Colonic mucosa (tissue), 4 donors: Measurements from ENCODE around the gene MYPOP. TPM values are rescaled to one million over a fixed set of nuclear protein-coding genes. Genes with fewer than 3 reads are reported as not detected.
A peak's percentile ranks its signal among the peaks of the same experiment; 100 is the strongest.

Experiments
- DNase-seq: peaks from one replicate; pipeline ENCODE4 v3.0.0-alpha.2; 2020
- H3K27ac ChIP-seq: fragments of 200-600 bp; one replicate; pipeline ENCODE4 v1.8.0; 2021
- H3K27me3 ChIP-seq: fragments of 200-600 bp; one replicate; pipeline ENCODE4 v1.8.0; 2021
- H3K36me3 ChIP-seq: fragments of 200-600 bp; one replicate; pipeline ENCODE4 v1.8.0; 2021
- H3K4me1 ChIP-seq: fragments of 200-600 bp; one replicate; pipeline ENCODE4 v1.8.0; 2021; ENCODE audit warnings: mild to moderate bottlenecking
- H3K4me3 ChIP-seq: fragments of 200-600 bp; one replicate; pipeline ENCODE4 v1.8.0; 2021
- H3K9ac ChIP-seq, 2 donors: one replicate each; pipeline ENCODE4 v1.7.0; 2013; ENCODE audit warnings: control low read depth in 2 of 2, low read depth in 2 of 2, low read length in 2 of 2
- H3K9me3 ChIP-seq: fragments of 200-600 bp; one replicate; pipeline ENCODE4 v1.8.0; 2021
- intact Hi-C: fragments of 100-400 bp; cut with DNase I; formaldehyde crosslinking; loops from one replicate; pipeline ENCODE4 v1.14.1; 2022
- total RNA-seq, 2 donors: library from RNA; stranded (reverse); fragmentation: NEBNext Ultra II Directional in 1 of 2; extraction: Animal tissue kit (Norgen Biotek cat#: 25700) in 1 of 2; gene quantifications; one replicate each; pipeline ENCODE4 v1.2.1, GENCODE V29; 2021
- TF ChIP-seq, protein P1 (sequence below): fragments of 200-600 bp; IDR thresholded peaks from one replicate; pipeline ENCODE4 v1.8.0; 2022; ENCODE audit warnings: antibody characterized with exemption, mild to moderate bottlenecking
- donor health status: healthy.
- donor health status: DM: no; HTN: no; CAD: no.
- donor health status: DM: no; HTN: no; CAD: no.

MYPOP gene
- total RNA-seq, 2 donors from 2014 or later: 8.9 to 9.0 TPM

DNA sequence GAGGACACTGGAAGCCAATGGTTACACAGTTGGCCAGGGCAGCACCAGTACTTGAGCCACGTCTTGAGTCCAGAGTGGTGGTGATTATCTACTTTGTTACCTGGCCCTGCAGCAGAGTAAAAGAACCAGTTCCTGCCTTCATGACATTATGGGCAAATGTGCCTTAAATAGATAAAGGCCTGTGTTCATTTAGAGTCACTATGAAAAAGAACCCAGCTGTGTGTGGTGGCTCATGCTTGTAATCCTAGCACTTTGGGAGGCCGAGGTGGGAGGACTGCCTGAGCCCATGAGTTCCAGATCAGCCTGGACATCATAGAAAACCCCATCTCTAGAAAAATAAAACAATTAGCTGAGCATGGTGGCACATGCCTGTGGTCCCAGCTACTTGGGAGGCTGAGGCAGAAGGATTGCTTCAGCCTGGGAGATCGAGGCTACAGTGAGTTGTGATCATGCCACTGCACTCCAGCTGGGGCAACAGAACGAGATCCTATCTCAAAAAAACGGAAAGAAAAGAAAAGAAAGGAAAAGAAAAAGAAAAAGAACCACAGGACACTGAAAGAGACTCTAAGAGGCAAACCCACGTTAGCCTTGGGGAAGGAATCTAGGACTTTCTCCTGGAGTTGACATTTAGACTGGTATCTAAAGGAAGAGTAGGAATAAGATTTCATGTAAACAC lies 13.1 kb downstream of the MYPOP start:
- H3K4me1 ChIP-seq: peaks cover 14% of the 10 kb centered on the region

DNA sequence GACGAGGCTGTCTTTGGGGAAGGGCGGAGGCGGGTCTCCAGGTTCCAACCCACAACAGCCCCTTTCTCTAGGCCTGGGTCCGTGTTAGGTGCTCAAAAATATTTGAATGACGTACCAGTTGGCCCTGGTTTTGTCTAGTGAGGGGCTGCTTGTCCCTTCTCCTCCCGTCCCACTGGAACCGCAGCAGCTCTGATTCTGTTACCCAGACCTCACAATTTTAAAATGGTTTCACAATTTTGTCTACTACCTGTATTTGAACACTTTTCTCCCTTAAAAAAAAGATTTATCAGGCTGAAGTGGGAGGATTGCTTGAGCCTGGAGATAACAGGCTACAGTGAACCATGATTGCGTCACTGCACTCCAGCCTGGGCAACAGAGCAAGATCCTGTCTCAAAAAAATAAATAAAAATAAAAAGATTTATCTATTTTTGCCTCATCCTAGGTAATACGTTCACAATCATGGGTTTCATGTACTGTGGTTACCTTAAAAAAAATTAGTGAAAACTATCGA lies 15.2 kb downstream of the MYPOP start:
- no peak for DNase-seq
- TF ChIP-seq, protein P1, sequence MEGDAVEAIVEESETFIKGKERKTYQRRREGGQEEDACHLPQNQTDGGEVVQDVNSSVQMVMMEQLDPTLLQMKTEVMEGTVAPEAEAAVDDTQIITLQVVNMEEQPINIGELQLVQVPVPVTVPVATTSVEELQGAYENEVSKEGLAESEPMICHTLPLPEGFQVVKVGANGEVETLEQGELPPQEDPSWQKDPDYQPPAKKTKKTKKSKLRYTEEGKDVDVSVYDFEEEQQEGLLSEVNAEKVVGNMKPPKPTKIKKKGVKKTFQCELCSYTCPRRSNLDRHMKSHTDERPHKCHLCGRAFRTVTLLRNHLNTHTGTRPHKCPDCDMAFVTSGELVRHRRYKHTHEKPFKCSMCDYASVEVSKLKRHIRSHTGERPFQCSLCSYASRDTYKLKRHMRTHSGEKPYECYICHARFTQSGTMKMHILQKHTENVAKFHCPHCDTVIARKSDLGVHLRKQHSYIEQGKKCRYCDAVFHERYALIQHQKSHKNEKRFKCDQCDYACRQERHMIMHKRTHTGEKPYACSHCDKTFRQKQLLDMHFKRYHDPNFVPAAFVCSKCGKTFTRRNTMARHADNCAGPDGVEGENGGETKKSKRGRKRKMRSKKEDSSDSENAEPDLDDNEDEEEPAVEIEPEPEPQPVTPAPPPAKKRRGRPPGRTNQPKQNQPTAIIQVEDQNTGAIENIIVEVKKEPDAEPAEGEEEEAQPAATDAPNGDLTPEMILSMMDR: no peak
- H3K4me3 ChIP-seq: peak overlapping the region; percentile 89
- peaks cover 21% of the 10 kb centered on the region for H3K4me1 ChIP-seq
- intact Hi-C loops: loop anchor here (10.0 kb wide), 1 partner anchor 72 kb away; the partner anchor contains the start of gene RSPH6A
- no peaks in the 10 kb centered on the region for H3K27me3 ChIP-seq
- H3K27ac ChIP-seq: peak overlapping the region; percentile 89
- no peaks in the 10 kb centered on the region for H3K9me3 ChIP-seq
- H3K36me3 ChIP-seq: no peaks in the 10 kb centered on the region
- H3K9ac ChIP-seq: peak overlapping the region; percentile 76 to 89

More for the DNA sequence above, 13.1 kb downstream of the MYPOP start:
- no peaks in the 10 kb centered on the region for H3K36me3 ChIP-seq
- no peak overlapping the region for H3K9ac ChIP-seq
- intact Hi-C loops: loop anchor here (10.0 kb wide), 1 partner anchor 75 kb away; the partner anchor contains the start of gene RSPH6A
- no peak for DNase-seq
- no peaks in the 10 kb centered on the region for H3K9me3 ChIP-seq
- H3K4me3 ChIP-seq: no peak overlapping the region
- no peaks in the 10 kb centered on the region for H3K27me3 ChIP-seq
- no peak overlapping the region for H3K27ac ChIP-seq
- TF ChIP-seq, protein P1: no peak

DNA sequence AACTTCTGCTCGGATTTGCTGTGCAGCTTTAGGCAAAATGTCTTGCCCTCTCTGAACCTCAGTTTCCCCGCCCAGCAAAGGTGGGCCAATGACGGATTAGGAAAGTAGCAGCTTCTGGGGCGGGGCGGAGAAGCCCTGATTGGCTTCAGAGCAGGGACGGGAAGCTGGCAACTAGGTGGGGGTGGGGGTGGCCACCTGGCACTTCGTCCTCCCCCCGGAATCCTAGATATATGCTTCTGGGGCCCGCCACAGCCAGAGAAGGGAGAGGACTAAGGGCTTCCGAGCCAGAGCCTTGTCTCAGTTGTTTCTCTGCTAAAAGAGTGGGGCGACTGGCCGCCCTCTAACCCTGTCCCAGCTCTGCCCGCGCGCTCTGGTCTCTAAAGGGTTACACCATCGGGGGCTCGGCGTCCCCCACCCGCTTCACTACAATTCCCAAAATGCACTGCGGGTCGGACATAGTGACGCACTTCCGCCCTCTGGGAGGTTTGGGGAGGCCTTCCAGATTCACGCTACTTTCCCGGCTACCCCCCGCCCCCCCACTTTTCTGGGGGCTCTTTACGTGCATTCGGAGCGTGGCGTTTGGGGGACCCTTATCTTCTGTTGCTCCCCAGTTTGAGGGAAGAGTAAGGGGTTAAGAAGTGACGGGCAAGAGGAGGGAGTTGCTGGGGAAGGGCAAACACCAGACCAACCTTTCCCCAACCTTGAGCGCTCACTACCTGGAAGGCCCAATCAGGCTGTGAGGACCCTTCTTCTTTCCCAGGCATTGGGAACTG lies 15.8 kb downstream of the MYPOP start:
- TF ChIP-seq, protein P1: no peak
- Histone ChIP-seq H3K9ac (peak overlapping the region; percentile 76 to 89), H3K4me3 (peak overlapping the region; percentile 89), H3K27ac (peak overlapping the region; percentile 89), H3K4me1 (peaks cover 21% of the 10 kb centered on the region), H3K36me3 (no peaks in the 10 kb centered on the region), H3K9me3 (no peaks in the 10 kb centered on the region), H3K27me3 (no peaks in the 10 kb centered on the region)
- DNase-seq: peak; percentile 95
- intact Hi-C loops: loop anchor here (10.0 kb wide), 1 partner anchor 72 kb away; the partner anchor contains the start of gene RSPH6A

DNA sequence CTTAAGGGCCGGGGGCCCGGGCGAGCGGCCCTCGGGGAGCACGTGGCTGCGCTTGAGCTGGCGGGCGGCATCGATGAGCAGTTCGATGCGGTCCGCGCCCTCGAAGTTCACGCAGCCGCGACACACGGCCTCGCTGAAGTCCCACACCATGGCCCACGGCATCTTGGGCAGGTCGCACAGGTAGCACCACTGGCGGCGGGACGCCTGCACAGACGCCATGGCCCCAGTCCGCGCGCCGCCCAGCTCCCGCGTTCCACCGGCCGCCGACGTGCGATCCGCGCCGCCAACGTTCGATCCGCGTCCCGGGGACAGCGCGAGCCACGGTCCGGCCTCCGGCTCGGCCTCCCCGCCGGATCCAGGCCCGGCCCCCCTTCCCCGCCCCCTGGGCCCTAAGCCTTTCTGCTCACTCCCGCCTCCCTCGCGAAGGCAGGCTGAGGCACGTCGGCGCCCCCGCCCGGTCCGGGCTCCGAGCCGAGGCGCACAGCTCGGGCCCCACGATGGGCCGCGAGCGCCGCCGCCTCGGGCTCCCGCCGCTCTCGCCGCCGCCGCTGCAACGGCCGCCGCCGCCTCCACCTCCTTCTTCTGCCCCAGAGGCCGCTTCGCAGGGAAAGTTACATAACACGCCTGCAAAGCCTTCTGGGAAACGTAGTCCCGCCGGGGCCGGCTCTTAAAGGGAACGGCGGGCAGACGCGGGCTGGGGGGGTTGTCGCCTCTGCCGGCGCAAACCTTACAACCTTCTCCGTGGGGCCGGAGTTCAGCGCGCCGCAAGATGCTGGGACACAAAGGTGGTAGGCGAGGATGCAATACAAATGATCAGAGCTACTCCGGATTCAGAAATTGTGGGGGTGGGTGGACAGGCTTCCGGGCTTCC lies 16.6 kb downstream of the MYPOP start, which contains the start of gene IRF2BP1:
Gene IRF2BP1, minus strand, starts transcription at position 586 of the 871 bp plus-strand sequence. Its CDS starts 367 bp downstream, at position 219.
- peak; percentile 94 for DNase-seq
- Histone ChIP-seq H3K4me1 (peaks cover 21% of the 10 kb centered on the region), H3K9me3 (no peaks in the 10 kb centered on the region), H3K36me3 (no peaks in the 10 kb centered on the region), H3K27me3 (no peaks in the 10 kb centered on the region), H3K27ac (peak within 1 kb of the TSS; percentile 89), H3K9ac (peak within 1 kb of the TSS; percentile 84 to 89), H3K4me3 (peak within 1 kb of the TSS; percentile 89)
- intact Hi-C loops: loop anchor here (10.0 kb wide), 1 partner anchor 71 kb away; the partner anchor contains the start of gene RSPH6A
- TF ChIP-seq, protein P1: no peak
